Small intestine (tissue), 16 donors: ENCODE data around the gene ZFR2. TPM values are rescaled to one million over a fixed set of nuclear protein-coding genes. Genes with fewer than 3 reads are reported as not detected.

ENCODE experiments used
- DNase-seq, 2 donors: peaks; one replicate each; pipeline versions ENCODE4 v3.0.0 to v3.0.0-alpha.2; 2013
- FAIRE-seq: peaks from 2 replicates; lab custom pipeline; 2012; peaks lifted over from hg19 to GRCh38; lab: Jason Lieb, UNC
- H3K27ac ChIP-seq, 3 donors: one replicate each; pipeline ENCODE4 v1.5.1; 2013; ENCODE audit warnings: low read length in 2 of 3, mild to moderate bottlenecking in 2 of 3, control low read depth in 1 of 3, inconsistent platforms in 1 of 3, low read depth in 1 of 3, moderate library complexity in 1 of 3
- H3K27me3 ChIP-seq, 3 donors: one replicate each; pipeline ENCODE4 v1.6.1; 2013; ENCODE audit warnings: low read length in 3 of 3, inconsistent platforms in 1 of 3; ENCODE audit not compliant: control insufficient read depth in 3 of 3, insufficient read depth in 3 of 3
- H3K36me3 ChIP-seq, 3 donors: one replicate each; pipeline ENCODE4 v1.6.1; 2013; ENCODE audit warnings: low read length in 3 of 3, inconsistent platforms in 1 of 3, low read depth in 1 of 3, mild to moderate bottlenecking in 1 of 3, moderate library complexity in 1 of 3; ENCODE audit not compliant: control insufficient read depth in 3 of 3, insufficient read depth in 2 of 3
- H3K4me1 ChIP-seq, 3 donors: one replicate each; pipeline ENCODE4 v1.6.1; 2013; ENCODE audit warnings: low read length in 2 of 3, inconsistent platforms in 1 of 3, low read depth in 1 of 3, mild to moderate bottlenecking in 1 of 3, moderate library complexity in 1 of 3; ENCODE audit not compliant: control insufficient read depth in 3 of 3, insufficient read depth in 2 of 3
- H3K4me3 ChIP-seq, 3 donors: one replicate each; pipeline ENCODE4 v1.5.1; 2013; ENCODE audit warnings: low read length in 3 of 3, control low read depth in 1 of 3, inconsistent platforms in 1 of 3, low read depth in 1 of 3, mild to moderate bottlenecking in 1 of 3, moderate library complexity in 1 of 3
- H3K9me3 ChIP-seq, 2 donors: one replicate each; pipeline ENCODE4 v1.6.1; 2013; ENCODE audit warnings: low read depth in 1 of 2, low read length in 1 of 2; ENCODE audit not compliant: control insufficient read depth in 2 of 2, insufficient read depth in 1 of 2
- WGBS, 3 donors: extraction: QIAGEN DNeasy Blood & Tissue Kit; methylation state at CpG; one replicate each; pipeline ENCODE4 v1.1.7; 2013; 5-methylcytosine and 5-hydroxymethylcytosine counted together
- long read RNA-seq, 10 donors: transcript quantifications; one replicate each; lab custom pipeline, GENCODE V29; 2026
- polyA plus RNA-seq, 4 donors: library from polyadenylated mRNA; stranded (reverse) in 3 of 4; unstranded in 1 of 4; fragments of 200-250 nt in 3 of 4; fragments of 120-200 nt in 1 of 4; gene quantifications; one replicate each; pipeline versions ENCODE4 v1.2.1 to v1.2.3, GENCODE V29; 2013
- donor health status: healthy with polysubstance abuse.
- donor health status: control.
- donor health status: control.
- donor health status: Bipolar disorder and iron deficiency.
- donor health status: healthy.

The ZFR2 gene
- polyA plus RNA-seq, result under 1 TPM in 2 of 4 donors, not detected in 2; 0.43 to 0.75 TPM
- long read RNA-seq, donor 1, result 0 reads
- long read RNA-seq, donor 2, result 0 reads
- long read RNA-seq, donor 3, result 0 reads
- long read RNA-seq, donor 4, result 0 reads
- long read RNA-seq, donor 5, result 0 reads
- long read RNA-seq, donor 6, result 0 reads
- long read RNA-seq, donor 7, partial matches to known transcripts, result 0 of 1 reads
- long read RNA-seq, donor 7, other reads (novel, unspliced or antisense), result 0 of 1 reads
- long read RNA-seq, donor 8, result 0 reads
- long read RNA-seq, donor 9, result 0 reads
- long read RNA-seq, donor 10, partial matches to known transcripts, result 0 of 2 reads
- long read RNA-seq, donor 10, other reads (novel, unspliced or antisense), result 0 of 2 reads

GRCh38 chr19:3868770-3869456 is at the start of gene ZFR2:
TSS of gene ZFR2 (minus strand) at chr19:3869038. CDS start at chr19:3869017, 21 bp downstream.
- DNase-seq (no peak), FAIRE-seq (no peak)
- WGBS, 3 donors, result 10 to 34% (median 21%) methylated on average over 18 to 62 of the region's 62 CpGs
- Histone ChIP-seq H3K36me3 (no peaks in the 10 kb centered on the region), H3K27me3 (peaks cover 3 to 37% (median 23%) of the 10 kb centered on the region in 3 donors), H3K4me1 (no peaks in the 10 kb centered on the region), H3K27ac (no peak within 1 kb of the TSS), H3K9me3 (peaks cover 0 to 8% of the 10 kb centered on the region in 2 donors), H3K4me3 (no peak within 1 kb of the TSS)

GRCh38 chr19:3916033-3916432 is 47.2 kb upstream of the ZFR2 start:
- no peak for FAIRE-seq

GRCh38 chr19:3914199-3914598 is 45.4 kb upstream of the ZFR2 start:
- DNase-seq, result no peak
- Histone ChIP-seq H3K27ac (no peak overlapping the region), H3K9me3 (peaks cover 3 to 10% of the 10 kb centered on the region in 2 donors), H3K4me3 (no peak overlapping the region), H3K36me3 (no peaks in the 10 kb centered on the region), H3K4me1 (no peaks in the 10 kb centered on the region), H3K27me3 (no peaks in the 10 kb centered on the region)
- FAIRE-seq, result no peak
- WGBS, 3 donors, result 76 to 79% (median 79%) methylated on average over 8 to 9 of the region's 9 CpGs

More at GRCh38 chr19:3916033-3916432, 47.2 kb upstream of the ZFR2 start:
- Histone ChIP-seq H3K4me1 (no peaks in the 10 kb centered on the region), H3K4me3 (no peak overlapping the region), H3K27ac (no peak overlapping the region), H3K36me3 (no peaks in the 10 kb centered on the region), H3K27me3 (peaks cover 0 to 5% (median 0%) of the 10 kb centered on the region in 3 donors), H3K9me3 (peaks cover 0 to 6% of the 10 kb centered on the region in 2 donors)
- DNase-seq, result no peak
- WGBS, 3 donors, result 91 to 93% (median 93%) methylated on average over 5 of the region's 5 CpGs

GRCh38 chr19:3910105-3910504 is 41.3 kb upstream of the ZFR2 start:
- Histone ChIP-seq H3K9me3 (peaks cover 3 to 10% of the 10 kb centered on the region in 2 donors), H3K4me1 (no peaks in the 10 kb centered on the region), H3K27me3 (no peaks in the 10 kb centered on the region), H3K36me3 (no peaks in the 10 kb centered on the region), H3K27ac (no peak overlapping the region), H3K4me3 (no peak overlapping the region)
- WGBS, 3 donors, result 100% methylated on average over 1 of the region's 1 CpG
- DNase-seq (no peak), FAIRE-seq (no peak)

DNA sequence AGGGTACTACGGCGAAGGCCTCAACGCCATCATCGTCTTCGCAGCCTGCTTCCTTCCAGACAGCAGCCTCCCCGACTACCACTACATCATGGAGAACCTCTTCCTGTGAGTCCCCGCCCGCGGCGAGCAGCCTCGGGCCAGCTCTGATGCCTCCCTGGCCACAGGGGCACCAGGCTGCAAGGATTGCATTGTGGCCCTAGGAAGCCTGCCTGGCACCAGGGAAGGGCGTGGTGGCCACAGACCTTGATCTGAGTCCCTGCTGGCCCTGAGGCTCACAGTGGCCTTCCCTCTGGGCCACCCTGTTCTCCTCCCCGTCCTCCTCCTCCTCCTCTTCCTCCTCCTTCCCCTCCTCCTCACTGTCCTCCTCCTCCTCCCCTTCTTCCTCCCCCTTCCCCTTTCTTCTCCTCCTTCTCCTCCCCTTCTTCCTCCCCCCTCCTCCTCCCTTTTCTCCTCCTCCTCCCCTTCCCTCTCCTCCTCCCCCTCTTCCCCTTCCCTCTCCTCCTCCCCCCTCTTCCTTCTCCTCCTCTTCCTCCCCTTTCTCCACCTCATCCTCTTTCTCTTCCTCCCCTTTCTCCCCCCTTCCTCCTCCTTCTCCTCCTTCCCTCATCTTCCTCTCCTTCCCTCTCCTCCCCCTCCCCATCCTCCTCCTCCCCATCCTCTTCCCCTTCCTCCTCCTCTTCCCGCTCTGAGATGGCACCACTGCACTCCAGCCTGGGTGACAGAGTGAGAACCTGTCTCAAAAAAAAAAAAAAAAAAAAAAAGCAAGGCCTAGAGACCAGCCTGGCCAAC is 39.6 kb upstream of the ZFR2 start:
- Histone ChIP-seq H3K9me3 (peaks cover 3 to 10% of the 10 kb centered on the region in 2 donors), H3K27me3 (no peaks in the 10 kb centered on the region), H3K4me1 (no peaks in the 10 kb centered on the region), H3K27ac (no peak overlapping the region), H3K4me3 (no peak overlapping the region), H3K36me3 (no peaks in the 10 kb centered on the region)
- FAIRE-seq (no peak), DNase-seq (no peak)
- WGBS, 3 donors, result 66 to 74% (median 74%) methylated on average over 13 to 14 of the region's 14 CpGs

- DNase-seq, result no peak
- no peak overlapping the region for H3K4me3 ChIP-seq
- H3K27me3 ChIP-seq, result no peaks in the 10 kb centered on the region
- no peaks in the 10 kb centered on the region for H3K36me3 ChIP-seq
- H3K27ac ChIP-seq, result no peak overlapping the region
- peaks cover 3 to 10% of the 10 kb centered on the region in 2 donors for H3K9me3 ChIP-seq
- FAIRE-seq, result no peak
- no peaks in the 10 kb centered on the region for H3K4me1 ChIP-seq
- WGBS, 3 donors, result 86 to 89% (median 87%) methylated on average over 39 to 50 of the region's 50 CpGs
Observed at GRCh38 chr19:3907626-3908265, 38.9 kb upstream of the ZFR2 start.

- DNase-seq, result no peak
- WGBS, 3 donors, result 85 to 96% (median 93%) methylated on average over 8 of the region's 8 CpGs
- no peaks in the 10 kb centered on the region for H3K4me1 ChIP-seq
- FAIRE-seq, result no peak
- no peak overlapping the region for H3K4me3 ChIP-seq
- H3K27ac ChIP-seq, result no peak overlapping the region
- no peaks in the 10 kb centered on the region for H3K27me3 ChIP-seq
- H3K9me3 ChIP-seq, result no peaks in the 10 kb centered on the region
- no peaks in the 10 kb centered on the region for H3K36me3 ChIP-seq
Observed at GRCh38 chr19:3904233-3904632, 35.4 kb upstream of the ZFR2 start.
